Glutamatergic neuron (in vitro differentiated cells): ENCODE results near the gene GNAZ. TPM values are rescaled to one million over a fixed set of nuclear protein-coding genes. Genes with fewer than 3 reads are reported as not detected.

Experiments used
- total RNA-seq: library from RNA; stranded (reverse); fragmentation: NEBNext Ultra II Directional; extraction: Animal tissue kit (Norgen Biotek cat#: 25700); gene quantifications from one replicate; pipeline ENCODE4 v1.2.1, GENCODE V29; 2021; ENCODE audit not compliant: unreplicated experiment

The GNAZ gene
- total RNA-seq, 1 donor from 2014 or later: 82.5 TPM

Other genes starting within 250 kb of the GNAZ start
- not detected for gene IGLL5, start 182.7 kb upstream of the GNAZ start, total RNA-seq
- gene RSPH14, start 71.5 kb downstream of the GNAZ start, total RNA-seq: 1.7 TPM
- 2.0 TPM for gene RAB36, start 75.0 kb downstream of the GNAZ start, total RNA-seq
- 268 TPM for gene BCR, start 110.0 kb downstream of the GNAZ start, total RNA-seq